Mesendoderm (in vitro differentiated cells): ENCODE results near the gene HGD.
"Not testable (repeated sequence)": the region's sequence is repeated elsewhere in the genome, so short reads cannot be mapped to it uniquely, and the experiment has no call there.

Source experiments
- DNase-seq: peaks from one replicate; pipeline ENCODE4 v3.0.0; 2013
- H2AK5ac ChIP-seq: 2 replicates; pipeline ENCODE4 v1.6.1; 2013; ENCODE audit warnings: low read length, inconsistent platforms
- H2BK120ac ChIP-seq: 2 replicates; pipeline ENCODE4 v1.6.1; 2013; ENCODE audit warnings: low read depth, mild to moderate bottlenecking, low read length, moderate library complexity, mixed read lengths
- H2BK15ac ChIP-seq: replicated peaks from 2 replicates; pipeline ENCODE4 v1.6.1; 2013; ENCODE audit warnings: low read depth, mild to moderate bottlenecking, moderate library complexity
- H2BK5ac ChIP-seq: 2 replicates; pipeline ENCODE4 v1.6.1; 2013; ENCODE audit warnings: low read length, inconsistent platforms
- H3K18ac ChIP-seq: 2 replicates; pipeline ENCODE4 v1.6.1; 2013; ENCODE audit warnings: mild to moderate bottlenecking, low read length, mixed read lengths
- H3K23ac ChIP-seq: one replicate; pipeline ENCODE4 v1.6.1; 2013; ENCODE audit warnings: low read length
- H3K27ac ChIP-seq: 2 replicates; pipeline ENCODE4 v1.5.1; 2013; ENCODE audit warnings: low read depth, mild to moderate bottlenecking, inconsistent platforms, low read length, moderate library complexity
- H3K27me3 ChIP-seq: 2 replicates; pipeline ENCODE4 v1.6.1; 2013; ENCODE audit warnings: low read length, control low read depth, mild to moderate bottlenecking, inconsistent platforms; ENCODE audit not compliant: insufficient read depth, poor library complexity
- H3K36me3 ChIP-seq: 2 replicates; pipeline ENCODE4 v1.6.1; 2013; ENCODE audit warnings: low read length, inconsistent platforms; ENCODE audit not compliant: control insufficient read depth, insufficient read depth
- H3K4ac ChIP-seq: one replicate; pipeline ENCODE4 v1.6.1; 2013; ENCODE audit warnings: low read depth, mild to moderate bottlenecking, low read length, moderate library complexity
- H3K4me1 ChIP-seq: 2 replicates; pipeline ENCODE4 v1.6.1; 2013; ENCODE audit warnings: low read depth, low read length, inconsistent platforms; ENCODE audit not compliant: control insufficient read depth
- H3K4me2 ChIP-seq: 2 replicates; pipeline ENCODE4 v1.6.1; 2013; ENCODE audit warnings: low read length
- H3K4me3 ChIP-seq: 2 replicates; pipeline ENCODE4 v1.5.1; 2013; ENCODE audit warnings: mild to moderate bottlenecking, low read length
- H3K56ac ChIP-seq: one replicate; pipeline ENCODE4 v1.6.1; 2013; ENCODE audit warnings: low read length
- H3K79me1 ChIP-seq: 2 replicates; pipeline ENCODE4 v1.6.1; 2013; ENCODE audit warnings: low read length, inconsistent platforms
- H3K79me2 ChIP-seq: 2 replicates; pipeline ENCODE4 v1.6.1; 2013; ENCODE audit warnings: mild to moderate bottlenecking, low read length; ENCODE audit not compliant: control insufficient read depth, insufficient read depth
- H3K9ac ChIP-seq: 2 replicates; pipeline ENCODE4 v1.6.1; 2013; ENCODE audit warnings: low read length, inconsistent platforms
- H4K5ac ChIP-seq: one replicate; pipeline ENCODE4 v1.6.1; 2013; ENCODE audit warnings: low read length
- H4K8ac ChIP-seq: one replicate; pipeline ENCODE4 v1.6.1; 2013; ENCODE audit warnings: low read depth, mild to moderate bottlenecking, control low read depth, low read length, moderate library complexity
- WGBS: extraction: QIAGEN DNeasy Blood & Tissue Kit; methylation state at CpG from one replicate; pipeline ENCODE4 v1.1.7; 2013; ENCODE audit warnings: low lambda C conversion rate, missing lambda C conversion rate; ENCODE audit not compliant: insufficient coverage; ENCODE audit errors: extremely low coverage; 5-methylcytosine and 5-hydroxymethylcytosine counted together

Gene HGD

GRCh38 chr3:120640231-120640630, 41.8 kb downstream of the HGD start:
- H3K27me3 ChIP-seq: no peaks in the 10 kb centered on the region
- no CpG with 5 or more reads among the region's 1 CpG for WGBS
- H4K5ac ChIP-seq: no peak overlapping the region
- no peak overlapping the region for H2BK120ac ChIP-seq
- H3K4me2 ChIP-seq: no peak overlapping the region
- H3K79me1 ChIP-seq: no peaks in the 10 kb centered on the region
- no peak overlapping the region for H3K18ac ChIP-seq
- no peak overlapping the region for H4K8ac ChIP-seq
- no peak overlapping the region for H2BK15ac ChIP-seq
- H3K4me3 ChIP-seq: no peak overlapping the region
- H3K79me2 ChIP-seq: no peaks in the 10 kb centered on the region
- no peak overlapping the region for H3K4ac ChIP-seq
- no peak overlapping the region for H2BK5ac ChIP-seq
- H3K36me3 ChIP-seq: no peaks in the 10 kb centered on the region
- H3K27ac ChIP-seq: no peak overlapping the region
- H3K4me1 ChIP-seq: peaks cover 5% of the 10 kb centered on the region
- H3K56ac ChIP-seq: no peak overlapping the region
- no peak overlapping the region for H3K9ac ChIP-seq
- DNase-seq: no peak
- no peak overlapping the region for H3K23ac ChIP-seq
- no peak overlapping the region for H2AK5ac ChIP-seq

GRCh38 chr3:120638820-120639219, 43.2 kb downstream of the HGD start:
- H3K9ac ChIP-seq: not testable (repeated sequence)

GRCh38 chr3:120637851-120638559, 44.0 kb downstream of the HGD start:
- no peaks in the 10 kb centered on the region for H3K4me1 ChIP-seq
- H3K27me3 ChIP-seq: no peaks in the 10 kb centered on the region
- WGBS: no CpG with 5 or more reads among the region's 6 CpGs
- H2BK5ac ChIP-seq: no peak overlapping the region
- no peak overlapping the region for H2BK120ac ChIP-seq
- no peak overlapping the region for H3K9ac ChIP-seq
- H3K4me2 ChIP-seq: no peak overlapping the region
- no peak overlapping the region for H3K4me3 ChIP-seq
- H2BK15ac ChIP-seq: no peak overlapping the region
- no peak overlapping the region for H4K8ac ChIP-seq
- no peak overlapping the region for H3K4ac ChIP-seq
- no peak overlapping the region for H3K23ac ChIP-seq
- no peak overlapping the region for H2AK5ac ChIP-seq
- no peaks in the 10 kb centered on the region for H3K36me3 ChIP-seq
- peak; percentile 40 for DNase-seq
- H3K79me1 ChIP-seq: no peaks in the 10 kb centered on the region
- H3K56ac ChIP-seq: no peak overlapping the region
- H4K5ac ChIP-seq: no peak overlapping the region
- H3K27ac ChIP-seq: no peak overlapping the region
- no peak overlapping the region for H3K18ac ChIP-seq
- no peaks in the 10 kb centered on the region for H3K79me2 ChIP-seq

More at GRCh38 chr3:120638820-120639219, 43.2 kb downstream of the HGD start:
- not testable (repeated sequence) for H4K5ac ChIP-seq, H2AK5ac ChIP-seq, H3K56ac ChIP-seq, H3K18ac ChIP-seq, H3K4ac ChIP-seq, H4K8ac ChIP-seq, H2BK120ac ChIP-seq, H3K27me3 ChIP-seq, H3K27ac ChIP-seq, DNase-seq, H3K4me1 ChIP-seq, H3K4me3 ChIP-seq, H2BK15ac ChIP-seq, H3K23ac ChIP-seq, H3K79me2 ChIP-seq, H3K36me3 ChIP-seq, H2BK5ac ChIP-seq, H3K79me1 ChIP-seq, H3K4me2 ChIP-seq
- WGBS: no CpG with 5 or more reads among the region's 4 CpGs

GRCh38 chr3:120636795-120637401, 45.1 kb downstream of the HGD start:
- Histone ChIP-seq H3K18ac (no peak overlapping the region), H3K79me1 (no peaks in the 10 kb centered on the region), H3K79me2 (no peaks in the 10 kb centered on the region), H3K4ac (no peak overlapping the region), H3K27ac (no peak overlapping the region), H2BK15ac (no peak overlapping the region), H2BK5ac (no peak overlapping the region), H3K56ac (no peak overlapping the region), H3K4me2 (no peak overlapping the region), H3K9ac (no peak overlapping the region), H3K4me3 (no peak overlapping the region), H4K5ac (no peak overlapping the region), H4K8ac (no peak overlapping the region), H3K27me3 (no peaks in the 10 kb centered on the region), H3K36me3 (no peaks in the 10 kb centered on the region), H3K23ac (no peak overlapping the region), H3K4me1 (no peaks in the 10 kb centered on the region), H2BK120ac (no peak overlapping the region), H2AK5ac (no peak overlapping the region)
- DNase-seq: no peak
- no CpG with 5 or more reads among the region's 2 CpGs for WGBS

- no CpG with 5 or more reads among the region's 1 CpG for WGBS
- H3K79me2 ChIP-seq: no peaks in the 10 kb centered on the region
Observed at GRCh38 chr3:120634539-120634938, 47.5 kb downstream of the HGD start.

GRCh38 chr3:120625159-120625586, 56.9 kb downstream of the HGD start:
- DNase-seq: no peak
- no peaks in the 10 kb centered on the region for H3K27me3 ChIP-seq
- H2BK5ac ChIP-seq: no peak overlapping the region
- no peak overlapping the region for H3K27ac ChIP-seq
- H2BK15ac ChIP-seq: no peak overlapping the region
- H3K79me1 ChIP-seq: no peaks in the 10 kb centered on the region
- no peak overlapping the region for H3K4me3 ChIP-seq
- no peak overlapping the region for H3K4ac ChIP-seq
- no peak overlapping the region for H4K5ac ChIP-seq
- no peak overlapping the region for H2AK5ac ChIP-seq
- no peak overlapping the region for H3K9ac ChIP-seq
- H3K4me1 ChIP-seq: no peaks in the 10 kb centered on the region
- no peak overlapping the region for H3K56ac ChIP-seq
- no peak overlapping the region for H3K18ac ChIP-seq
- H4K8ac ChIP-seq: no peak overlapping the region
- no peak overlapping the region for H3K23ac ChIP-seq
- H3K4me2 ChIP-seq: no peak overlapping the region
- no peaks in the 10 kb centered on the region for H3K79me2 ChIP-seq
- no peak overlapping the region for H2BK120ac ChIP-seq
- H3K36me3 ChIP-seq: no peaks in the 10 kb centered on the region

More at GRCh38 chr3:120634539-120634938, 47.5 kb downstream of the HGD start:
- Histone ChIP-seq H3K18ac (no peak overlapping the region), H4K5ac (no peak overlapping the region), H3K4me2 (no peak overlapping the region), H2BK15ac (no peak overlapping the region), H2AK5ac (no peak overlapping the region), H3K36me3 (no peaks in the 10 kb centered on the region), H3K4me3 (no peak overlapping the region), H2BK5ac (no peak overlapping the region), H2BK120ac (no peak overlapping the region), H3K4ac (no peak overlapping the region), H3K27ac (no peak overlapping the region), H3K27me3 (no peaks in the 10 kb centered on the region), H3K23ac (no peak overlapping the region), H3K4me1 (no peaks in the 10 kb centered on the region), H3K9ac (no peak overlapping the region), H3K56ac (no peak overlapping the region), H3K79me1 (no peaks in the 10 kb centered on the region), H4K8ac (no peak overlapping the region)
- DNase-seq: no peak
